Measurements from ENCODE around the gene TAF11L7.
"Not testable (repeated sequence)": the region's sequence is repeated elsewhere in the genome, so short reads cannot be mapped to it uniquely, and the experiment has no call there.

TAF11L7 gene

DNA sequence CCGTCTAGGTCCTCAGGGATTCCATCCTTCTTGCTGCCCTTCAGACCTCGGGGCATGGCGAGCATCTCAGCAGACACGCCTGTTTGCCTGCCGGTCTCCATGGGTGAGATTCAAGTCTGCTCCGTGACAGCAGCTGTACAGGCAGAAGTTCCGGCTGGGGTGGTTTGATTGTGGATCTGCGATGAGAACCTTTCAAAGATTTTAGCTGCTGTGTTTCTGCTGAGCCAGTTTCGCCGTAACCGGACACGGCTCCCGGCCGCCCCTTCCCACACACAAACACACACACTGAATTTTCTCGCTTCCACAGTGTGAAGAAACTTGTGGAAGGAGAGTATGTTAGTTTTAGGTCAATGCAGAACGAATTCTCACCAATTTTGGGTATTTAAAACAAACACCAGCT lies at the start of gene TAF11L7:
Gene TAF11L7, minus strand, starts transcription at position 101 of the 400 bp plus-strand sequence.
- not testable (repeated sequence) for DNase-seq (ENCODE audit: low read depth in 2 of 2)

DNA sequence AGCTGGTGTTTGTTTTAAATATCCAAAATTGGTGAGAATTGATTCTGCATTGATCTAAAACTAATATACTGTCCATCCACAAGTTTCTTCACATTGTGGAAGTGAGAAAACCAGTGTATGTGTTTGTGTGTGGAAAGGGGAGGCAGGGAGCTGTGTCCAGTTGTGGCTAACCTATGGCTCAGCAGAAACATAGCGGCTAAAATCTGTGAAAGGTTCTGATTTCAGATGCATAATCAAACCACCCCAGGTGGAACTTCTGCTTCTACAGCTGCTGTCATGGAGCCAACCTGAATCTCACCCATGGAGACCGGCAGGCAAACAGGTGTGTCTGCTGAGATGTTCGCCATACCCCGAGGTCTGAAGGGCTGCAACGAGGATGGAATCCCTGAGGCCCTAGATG lies 48.6 kb upstream of the TAF11L7 start, which contains the start of gene TAF11L14:
Gene TAF11L14, plus strand, starts transcription at position 301 of the 400 bp plus-strand sequence.
- DNase-seq (ENCODE audit: low read depth in 2 of 2) = no peak

DNA sequence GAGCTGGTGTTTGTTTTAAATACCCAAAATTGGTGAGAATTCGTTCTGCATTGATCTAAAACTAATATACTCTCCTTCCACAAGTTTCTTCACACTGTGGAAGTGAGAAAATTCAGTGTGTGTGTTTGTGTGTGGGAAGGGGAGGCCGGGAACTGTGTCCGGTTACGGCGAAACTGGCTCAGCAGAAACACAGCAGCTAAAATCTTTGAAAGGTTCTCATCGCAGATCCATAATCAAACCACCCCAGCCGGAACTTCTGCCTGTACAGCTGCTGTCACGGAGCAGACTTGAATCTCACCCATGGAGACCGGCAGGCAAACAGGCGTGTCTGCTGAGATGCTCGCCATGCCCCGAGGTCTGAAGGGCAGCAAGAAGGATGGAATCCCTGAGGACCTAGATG lies 46.2 kb upstream of the TAF11L7 start, which contains the start of gene TAF11L13:
Gene TAF11L13, plus strand, starts transcription at position 301 of the 400 bp plus-strand sequence.
- DNase-seq (ENCODE audit: low read depth in 2 of 2) = not testable (repeated sequence)

DNA sequence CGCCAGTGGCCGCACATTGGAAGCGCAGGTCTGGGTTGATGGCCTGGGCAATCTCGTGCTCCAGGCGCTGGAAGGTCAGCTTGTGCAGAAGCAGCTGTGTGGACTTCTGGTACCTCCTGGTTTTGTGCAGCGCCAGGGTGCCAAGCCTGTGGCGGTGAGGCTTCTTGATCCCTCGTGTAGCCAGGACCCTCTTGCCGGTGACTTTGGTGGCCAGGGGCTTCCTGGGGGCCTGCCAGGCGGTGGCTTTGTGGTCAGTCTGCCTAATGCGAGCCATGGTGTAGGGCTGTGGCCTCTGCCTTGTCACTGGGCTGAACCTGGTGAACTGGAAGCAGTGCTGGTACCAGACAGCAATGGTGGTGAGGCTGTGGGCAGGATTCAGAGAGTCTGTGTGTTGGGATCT lies 40.1 kb upstream of the TAF11L7 start:
- no peak for DNase-seq (ENCODE audit: low read depth in 2 of 2)

DNA sequence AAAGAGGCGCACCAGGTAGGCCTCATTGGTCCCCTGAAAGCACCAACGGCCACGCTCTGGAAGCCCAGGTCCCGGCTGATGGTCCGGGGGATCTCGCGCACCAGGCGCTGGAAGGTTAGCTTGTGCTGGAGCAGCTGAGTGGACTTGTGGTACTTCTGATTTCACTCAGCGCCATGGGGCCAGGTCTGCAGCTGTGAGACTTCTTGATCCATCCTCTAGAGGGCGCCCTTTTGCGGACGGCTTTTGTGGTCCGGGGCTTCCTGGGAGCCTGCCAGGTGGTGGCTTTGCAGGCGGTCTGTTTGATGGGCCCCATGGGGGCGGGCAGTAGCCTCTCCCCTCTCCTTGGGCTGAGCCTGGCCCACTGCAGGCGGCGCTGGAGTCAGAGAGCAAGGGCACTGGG lies 35.1 kb upstream of the TAF11L7 start:
- DNase-seq (ENCODE audit: low read depth in 2 of 2) = no peak

DNA sequence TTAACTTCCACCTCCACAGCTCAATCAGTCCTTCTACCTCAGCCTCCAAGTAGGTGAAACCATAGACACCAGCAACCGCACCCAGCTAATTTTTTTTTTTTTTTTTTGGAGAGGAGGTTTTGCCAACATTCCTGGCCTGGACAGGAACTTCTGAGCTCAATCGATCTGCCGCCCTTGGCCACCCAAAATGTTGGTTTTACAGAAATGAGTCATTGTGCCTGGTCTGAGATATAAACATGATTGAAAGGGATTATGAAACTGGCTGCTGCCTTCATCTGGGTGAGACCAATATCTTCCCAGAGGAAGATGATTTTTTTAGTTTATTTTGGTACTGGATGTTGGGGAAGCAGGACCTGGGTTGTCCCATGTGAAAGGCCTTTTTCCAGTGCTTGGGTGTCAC lies 33.8 kb upstream of the TAF11L7 start:
- DNase-seq (ENCODE audit: low read depth in 2 of 2) = no peak

DNA sequence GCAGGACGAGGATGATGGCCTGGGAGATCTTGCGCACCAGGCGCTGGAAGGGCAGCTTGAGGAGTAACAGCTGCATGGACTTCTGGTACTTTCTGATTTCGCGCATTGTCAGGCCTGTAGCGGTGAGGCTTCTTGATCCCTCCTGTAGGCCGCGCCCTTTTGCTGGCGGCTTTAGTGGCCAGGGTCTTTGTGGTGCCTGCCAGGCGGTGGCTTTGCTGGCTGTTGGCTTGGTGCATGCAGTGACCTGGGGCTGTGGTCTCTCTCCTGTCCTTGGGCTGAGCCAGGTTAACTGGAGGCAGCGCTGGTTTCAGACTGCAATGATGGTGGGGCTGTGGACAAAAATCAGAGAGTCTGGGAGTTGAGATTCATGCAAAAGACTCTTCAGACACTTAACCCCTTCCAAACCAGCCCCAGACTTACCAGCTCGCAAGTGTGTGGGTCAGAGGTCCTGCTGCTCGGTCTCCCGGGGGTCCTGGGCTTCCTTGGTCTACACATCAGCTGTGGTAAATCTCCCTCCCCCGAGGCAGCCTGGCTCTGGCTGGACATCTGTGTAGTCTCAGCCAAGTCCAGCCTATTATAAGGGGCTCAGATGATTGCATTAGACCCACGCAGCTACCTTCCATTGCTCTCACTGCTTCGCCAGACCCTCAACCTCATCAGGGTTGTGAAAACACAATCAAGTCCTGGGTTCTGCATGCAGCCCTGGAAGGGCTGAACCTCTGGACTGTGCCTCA lies 29.5 kb upstream of the TAF11L7 start:
- no peak for DNase-seq (ENCODE audit: low read depth in 2 of 2)

DNA sequence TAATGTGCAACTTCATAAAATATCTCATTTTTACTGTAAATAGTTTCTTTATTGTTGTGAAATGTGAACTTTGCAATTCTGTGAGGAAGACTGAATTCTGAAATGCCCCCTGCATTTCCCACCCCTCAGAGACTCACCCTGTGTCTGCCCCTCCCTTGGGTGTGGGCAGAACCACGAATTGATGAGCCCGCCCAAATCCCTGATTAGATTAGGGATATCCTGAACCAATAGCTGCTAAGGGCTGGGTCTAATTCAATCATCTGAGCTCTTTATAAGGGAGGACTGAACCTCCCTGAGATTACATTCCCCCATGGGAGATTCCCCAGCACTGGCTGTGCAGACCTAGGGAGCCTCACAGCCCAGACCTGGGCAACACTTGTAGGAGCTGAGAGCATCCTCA lies 24.5 kb upstream of the TAF11L7 start, which contains the start of gene TAF11L12:
Gene TAF11L12, plus strand, starts transcription at position 301 of the 400 bp plus-strand sequence.
- not testable (repeated sequence) for DNase-seq (ENCODE audit: low read depth in 2 of 2)

DNA sequence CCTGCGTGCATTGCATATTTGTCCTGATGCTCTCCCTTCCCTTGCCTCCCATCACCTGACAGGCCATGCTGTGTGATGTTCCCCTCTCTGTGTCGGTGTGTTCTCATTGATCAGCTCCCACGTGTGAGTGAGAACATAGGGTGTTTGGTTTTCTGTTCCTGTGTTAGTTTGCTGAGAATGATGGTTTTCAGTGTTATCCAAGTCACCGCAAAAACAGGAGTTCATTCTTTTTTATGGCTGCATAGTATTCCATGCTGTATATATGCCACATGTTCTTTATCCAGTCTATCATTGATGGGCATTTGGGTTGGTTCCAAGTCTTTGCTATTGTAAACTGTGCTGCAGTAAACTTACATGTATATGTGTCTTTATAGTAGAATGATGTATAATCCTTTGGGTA lies 21.9 kb upstream of the TAF11L7 start:
- DNase-seq (ENCODE audit: low read depth in 2 of 2) = not testable (repeated sequence)

DNA sequence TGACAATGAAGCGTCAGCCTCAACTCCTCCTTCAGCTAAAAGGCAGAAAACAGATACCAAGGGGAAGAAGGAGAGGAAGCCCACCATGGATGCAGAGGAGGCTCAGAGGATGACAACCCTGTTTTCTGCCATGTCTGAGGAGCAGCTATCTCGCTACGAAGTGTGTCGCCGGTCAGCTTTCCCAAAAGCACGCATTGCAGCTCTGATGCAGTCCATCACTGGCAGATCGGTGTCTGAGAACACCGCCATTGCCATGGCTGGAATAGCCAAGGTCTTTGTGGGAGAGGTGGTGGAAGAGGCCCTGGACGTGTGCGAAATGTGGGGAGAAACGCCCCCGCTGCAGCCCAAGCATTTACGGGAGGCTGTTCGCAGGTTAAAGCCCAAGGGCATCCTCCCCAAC lies 19.4 kb upstream of the TAF11L7 start:
- no peak for DNase-seq (ENCODE audit: low read depth in 2 of 2)

DNA sequence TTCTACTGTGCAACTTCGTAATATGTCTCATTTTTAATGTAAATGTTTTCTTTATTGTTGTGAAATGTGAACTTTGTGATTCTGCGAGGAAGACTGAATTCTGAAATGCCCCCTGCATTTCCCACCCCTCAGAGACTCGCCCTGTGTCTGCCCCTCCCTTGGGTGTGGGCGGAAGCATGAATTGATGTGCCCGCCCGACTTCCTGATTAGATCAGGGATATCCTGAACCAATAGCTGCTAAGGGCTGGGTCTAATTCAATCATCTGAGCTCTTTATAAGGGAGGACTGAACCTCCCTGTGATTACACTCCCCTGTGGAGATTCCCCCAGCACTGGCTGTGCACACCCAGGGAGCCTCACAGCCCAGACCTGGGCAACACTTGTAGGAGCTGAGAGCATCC lies 18.3 kb upstream of the TAF11L7 start, which contains the start of gene TAF11L11:
Gene TAF11L11, plus strand, starts transcription at position 304 of the 400 bp plus-strand sequence.
- DNase-seq (ENCODE audit: low read depth in 2 of 2) = not testable (repeated sequence)

DNA sequence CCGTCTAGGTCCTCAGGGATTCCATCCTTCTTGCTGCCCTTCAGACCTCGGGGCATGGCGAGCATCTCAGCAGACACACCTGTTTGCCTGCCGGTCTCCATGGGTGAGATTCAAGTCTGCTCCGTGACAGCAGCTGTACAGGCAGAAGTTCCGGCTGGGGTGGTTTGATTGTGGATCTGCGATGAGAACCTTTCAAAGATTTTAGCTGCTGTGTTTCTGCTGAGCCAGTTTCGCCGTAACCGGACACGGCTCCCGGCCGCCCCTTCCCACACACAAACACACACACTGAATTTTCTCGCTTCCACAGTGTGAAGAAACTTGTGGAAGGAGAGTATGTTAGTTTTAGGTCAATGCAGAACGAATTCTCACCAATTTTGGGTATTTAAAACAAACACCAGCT lies 12.2 kb upstream of the TAF11L7 start, which contains the start of gene TAF11L10:
Gene TAF11L10, minus strand, starts transcription at position 101 of the 400 bp plus-strand sequence.
- not testable (repeated sequence) for DNase-seq (ENCODE audit: low read depth in 2 of 2)

DNA sequence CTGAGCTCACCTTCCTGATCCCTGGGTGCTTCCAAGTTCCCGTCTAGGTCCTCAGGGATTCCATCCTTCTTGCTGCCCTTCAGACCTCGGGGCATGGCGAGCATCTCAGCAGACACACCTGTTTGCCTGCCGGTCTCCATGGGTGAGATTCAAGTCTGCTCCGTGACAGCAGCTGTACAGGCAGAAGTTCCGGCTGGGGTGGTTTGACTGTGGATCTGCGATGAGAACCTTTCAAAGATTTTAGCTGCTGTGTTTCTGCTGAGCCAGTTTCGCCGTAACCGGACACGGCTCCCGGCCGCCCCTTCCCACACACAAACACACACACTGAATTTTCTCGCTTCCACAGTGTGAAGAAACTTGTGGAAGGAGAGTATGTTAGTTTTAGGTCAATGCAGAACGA lies 8.7 kb upstream of the TAF11L7 start, which contains the start of gene TAF11L9:
Gene TAF11L9, minus strand, starts transcription at position 140 of the 400 bp plus-strand sequence.
- DNase-seq (ENCODE audit: low read depth in 2 of 2) = not testable (repeated sequence)

DNA sequence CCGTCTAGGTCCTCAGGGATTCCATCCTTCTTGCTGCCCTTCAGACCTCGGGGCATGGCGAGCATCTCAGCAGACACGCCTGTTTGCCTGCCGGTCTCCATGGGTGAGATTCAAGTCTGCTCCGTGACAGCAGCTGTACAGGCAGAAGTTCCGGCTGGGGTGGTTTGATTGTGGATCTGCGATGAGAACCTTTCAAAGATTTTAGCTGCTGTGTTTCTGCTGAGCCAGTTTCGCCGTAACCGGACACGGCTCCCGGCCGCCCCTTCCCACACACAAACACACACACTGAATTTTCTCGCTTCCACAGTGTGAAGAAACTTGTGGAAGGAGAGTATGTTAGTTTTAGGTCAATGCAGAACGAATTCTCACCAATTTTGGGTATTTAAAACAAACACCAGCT lies 5.3 kb upstream of the TAF11L7 start, which contains the start of gene TAF11L8:
Gene TAF11L8, minus strand, starts transcription at position 101 of the 400 bp plus-strand sequence.
- DNase-seq (ENCODE audit: low read depth in 2 of 2) = not testable (repeated sequence)
